Endothelial cell of umbilical vein (primary cell): ENCODE results near the gene CCR3. TPM values are rescaled to one million over a fixed set of nuclear protein-coding genes. Genes with fewer than 3 reads are reported as not detected.

ENCODE experiments used
- BruUV-seq: library from RNA; stranded (reverse); fragments of 400-500 nt; replicated peaks from 2 replicates; lab custom pipeline; 2021; lab: Mats Ljungman, UMichigan
- CTCF ChIA-PET: fragments of 300-600, 350-600 bp; sonication (Branson Sonifier 250); formaldehyde crosslinking; loops from one replicate; lab custom pipeline; 2021; ENCODE audit warnings: antibody characterized with exemption, inconsistent platforms; lab: Charles Lee
- POLR2A ChIA-PET: fragments of 300-600, 350-600 bp; sonication (Branson Sonifier 250); formaldehyde crosslinking; loops from one replicate; lab custom pipeline; 2021; ENCODE audit warnings: antibody characterized with exemption, inconsistent platforms; lab: Charles Lee
- DNase-seq: peaks from one replicate; pipeline ENCODE4 v3.0.0-alpha.2; 2011; ENCODE audit warnings: low read depth, low spot score
- FAIRE-seq: peaks from 2 replicates; lab custom pipeline; 2011; peaks lifted over from hg19 to GRCh38; lab: Jason Lieb, UNC
- H2AFZ ChIP-seq: 2 replicates; pipeline ENCODE4 v1.6.0; 2012; ENCODE audit warnings: low read depth, low read length, control low read depth, inconsistent platforms
- H3K27ac ChIP-seq: 2 replicates; pipeline ENCODE4 v1.5.1; 2011; ENCODE audit warnings: low read depth, mild to moderate bottlenecking, control low read depth, low read length, moderate library complexity; ENCODE audit not compliant: insufficient read depth
- H3K27me3 ChIP-seq, 2 experiments: 2 replicates each; pipeline versions ENCODE4 v1.6.0 to v1.6.1; 2011; ENCODE audit warnings: low read length in 2 of 2, mixed read lengths in 1 of 2; ENCODE audit not compliant: control insufficient read depth in 2 of 2, insufficient read depth in 2 of 2
- H3K36me3 ChIP-seq, 2 experiments: 2 replicates in 1 of 2; 3 replicates in 1 of 2; pipeline ENCODE4 v1.5.1; 2011; ENCODE audit warnings: low read length in 2 of 2, mild to moderate bottlenecking in 1 of 2, moderate library complexity in 1 of 2; ENCODE audit not compliant: control insufficient read depth in 2 of 2, insufficient read depth in 2 of 2; ENCODE audit errors: extremely low read depth in 1 of 2
- H3K4me1 ChIP-seq: 3 replicates; pipeline ENCODE4 v1.5.1; 2011; ENCODE audit warnings: mild to moderate bottlenecking, low read length; ENCODE audit not compliant: control insufficient read depth, insufficient read depth; ENCODE audit errors: extremely low read depth
- H3K4me2 ChIP-seq: 2 replicates; pipeline ENCODE4 v1.6.1; 2011; ENCODE audit warnings: low read length, control low read depth, mixed read lengths; ENCODE audit not compliant: insufficient read depth
- H3K4me3 ChIP-seq, 3 experiments: fragments of 200-600 bp in 1 of 3; sonication (generic), shearing (Covaris generic) in 1 of 3; replicated peaks in 1 of 3; 2 replicates each; pipeline ENCODE4 v1.5.1; 2011 to 2016; ENCODE audit warnings: control low read depth in 3 of 3, low read length in 3 of 3, mild to moderate bottlenecking in 2 of 3, inconsistent platforms in 1 of 3, low read depth in 1 of 3, moderate library complexity in 1 of 3; ENCODE audit not compliant: insufficient read depth in 1 of 3
- H3K79me2 ChIP-seq: 2 replicates; pipeline ENCODE4 v1.6.0; 2012; ENCODE audit warnings: low read length, inconsistent platforms; ENCODE audit not compliant: control insufficient read depth, insufficient read depth
- H3K9ac ChIP-seq: replicated peaks from 2 replicates; pipeline ENCODE3; 2011; ENCODE audit warnings: low read length, control low read depth; ENCODE audit not compliant: insufficient read depth; ENCODE audit errors: extremely low read depth
- H3K9me1 ChIP-seq: replicated peaks from 3 replicates; pipeline ENCODE4 v1.6.0; 2011; ENCODE audit warnings: mild to moderate bottlenecking, low read length; ENCODE audit not compliant: control insufficient read depth, insufficient read depth; ENCODE audit errors: extremely low read depth
- H3K9me3 ChIP-seq: replicated peaks from 2 replicates; pipeline ENCODE4 v1.5.1; 2012; ENCODE audit warnings: low read length, inconsistent platforms; ENCODE audit not compliant: control insufficient read depth, insufficient read depth
- H4K20me1 ChIP-seq: replicated peaks from 2 replicates; pipeline ENCODE3; 2011; ENCODE audit warnings: mild to moderate bottlenecking, low read length; ENCODE audit not compliant: control insufficient read depth, insufficient read depth; ENCODE audit errors: extremely low read depth
- CTCF ChIP-seq, 2 donors: IDR thresholded peaks; 1 replicate in 1 of 2; 2 replicates in 1 of 2; pipeline ENCODE4 v1.5.1; 2011; ENCODE audit warnings: low read length in 2 of 2, mild to moderate bottlenecking in 2 of 2, moderate library complexity in 2 of 2, control low read depth in 1 of 2, inconsistent platforms in 1 of 2, low read depth in 1 of 2; ENCODE audit not compliant: insufficient read depth in 1 of 2; ENCODE audit errors: extremely low read depth in 1 of 2
- EZH2 ChIP-seq: IDR thresholded peaks from 2 replicates; pipeline ENCODE4 v1.6.1; 2012; ENCODE audit warnings: borderline replicate concordance, low read depth, mild to moderate bottlenecking, moderate library complexity, low read length, inconsistent platforms; ENCODE audit not compliant: severe bottlenecking
- FOS ChIP-seq: IDR thresholded peaks from 2 replicates; pipeline ENCODE4 v1.6.1; 2011; ENCODE audit warnings: mild to moderate bottlenecking, low read length, moderate library complexity, borderline replicate concordance; ENCODE audit not compliant: insufficient read depth
- GATA2 ChIP-seq: IDR thresholded peaks from 2 replicates; pipeline ENCODE4 v1.7.0; 2011; ENCODE audit warnings: low read depth, mild to moderate bottlenecking, moderate library complexity, mixed read lengths, low read length; ENCODE audit not compliant: insufficient read length, insufficient read depth
- JUN ChIP-seq: IDR thresholded peaks from 2 replicates; pipeline ENCODE4 v1.6.1; 2011; ENCODE audit warnings: borderline replicate concordance, low read depth; ENCODE audit not compliant: insufficient read length, insufficient read depth
- MAX ChIP-seq: IDR thresholded peaks from 2 replicates; pipeline ENCODE4 v1.6.1; 2011; ENCODE audit not compliant: insufficient read depth, insufficient read length
- MYC ChIP-seq: IDR thresholded peaks from one replicate; pipeline ENCODE4 v1.6.1; 2011; ENCODE audit warnings: mild to moderate bottlenecking, low read depth, low read length
- POLR2A ChIP-seq: IDR thresholded peaks from 2 replicates; pipeline ENCODE4 v1.6.1; 2012; ENCODE audit warnings: low read depth, mild to moderate bottlenecking, control low read depth, low read length
- POLR2AphosphoS5 ChIP-seq: IDR thresholded peaks from 2 replicates; pipeline ENCODE4 v1.6.1; 2012; ENCODE audit warnings: low read depth, mild to moderate bottlenecking, control low read depth, low read length, moderate library complexity; ENCODE audit not compliant: insufficient read depth
- dilution Hi-C: fragments of 300-500 bp; cut with MboI; formaldehyde crosslinking; loops from one replicate; pipeline ENCODE4 v1.15.0; 2019; ENCODE audit warnings: low sequenced_read_pairs; ENCODE audit not compliant: extremely low pct_ligation_motif_present
- intact Hi-C: fragments of 100-400 bp; cut with micrococcal nuclease; formaldehyde crosslinking; loops from one replicate; pipeline ENCODE4 v1.10.0; 2022
- polyA plus RNA-seq, 4 experiments: library from polyadenylated mRNA; depleted of rRNA in 3 of 4; stranded (reverse) in 3 of 4; unstranded in 1 of 4; fragments of >200 nt; gene quantifications; 2 replicates each; pipeline versions ENCODE4 v1.2.1 to v1.2.3, GENCODE V29; 2011 to 2012; ENCODE audit warnings: missing spikeins in 1 of 4
- total RNA-seq: library from RNA; stranded (reverse); gene quantifications from 2 replicates; pipeline ENCODE4 v1.2.3, GENCODE V29; 2021

Gene CCR3
- total and polyA plus RNA-seq, 2 donors (not counting 3 experiments of a cell fraction or from before 2014, with no cell fraction given), result not detected

GRCh38 chr3:46297658-46298423, 55.6 kb downstream of the CCR3 start:
- no peak overlapping the region for H3K9ac ChIP-seq
- no peaks in the 10 kb centered on the region for H3K36me3 ChIP-seq
- H3K9me1 ChIP-seq, result no peaks in the 10 kb centered on the region
- H4K20me1 ChIP-seq, result no peaks in the 10 kb centered on the region
- dilution Hi-C loops, result no loop called here
- H3K9me3 ChIP-seq, result no peaks in the 10 kb centered on the region
- no peak overlapping the region for H3K4me3 ChIP-seq
- intact Hi-C loops, result no loop called here
- H3K27me3 ChIP-seq, result peaks cover 0 to 3% of the 10 kb centered on the region in 2 experiments
- H3K79me2 ChIP-seq, result no peaks in the 10 kb centered on the region
- FAIRE-seq, result no peak
- TF ChIP-seq POLR2AphosphoS5 (no peak), GATA2 (no peak), EZH2 (no peak), CTCF (IDR thresholded peaks at IDR 0.05; ENCODE audit: extremely low read depth in 1 of 2, insufficient read depth in 1 of 2, low read depth in 1 of 2, low read length in 2 of 2) (no peak), POLR2A (no peak), MYC (no peak), JUN (no peak), MAX (no peak), FOS (no peak)
- no peak for DNase-seq
- H3K4me2 ChIP-seq, result no peak overlapping the region
- no peak overlapping the region for H2AFZ ChIP-seq
- ChIA-PET POLR2A (no interaction called here), CTCF (interaction anchor here (1.0 kb wide), 1 partner anchor 9 kb away, joined by 3 read pairs; no protein-coding TSS in a partner anchor)
- H3K4me1 ChIP-seq, result no peaks in the 10 kb centered on the region
- BruUV-seq, result no TSS peak
- no peak overlapping the region for H3K27ac ChIP-seq
